GM23338 (cell line): ENCODE measurements around the gene PPP1R14B. TPM values are rescaled to one million over a fixed set of nuclear protein-coding genes. Genes with fewer than 3 reads are reported as not detected.

ENCODE experiments used
- ATAC-seq: fragments of 200-7000 bp; cut with Tn5 transposase; 3 replicates; pipeline ENCODE4 v1.9.1; 2020
- DNase-seq: peaks from one replicate; pipeline ENCODE4 v3.0.0-alpha.2; 2015; ENCODE audit warnings: low spot score
- H2AFZ ChIP-seq: fragments of 200-600 bp; sonication (generic); 2 replicates; pipeline ENCODE4 v1.8.0; 2016; ENCODE audit warnings: antibody characterized with exemption, mild to moderate bottlenecking, moderate library complexity
- H3F3A ChIP-seq: fragments of 200-600 bp; sonication (generic); replicated peaks from 2 replicates; pipeline ENCODE4 v1.8.0; 2017; ENCODE audit warnings: antibody characterized with exemption, mixed run types, low read depth
- H3K27ac ChIP-seq: fragments of 200-600 bp; sonication (generic); 2 replicates; pipeline ENCODE4 v1.6.1; 2016; ENCODE audit warnings: low read depth
- H3K27me3 ChIP-seq: fragments of 200-600 bp; sonication (generic); 2 replicates; pipeline ENCODE4 v1.8.0; 2016; ENCODE audit warnings: mild to moderate bottlenecking, mixed run types, moderate library complexity; ENCODE audit not compliant: insufficient read depth
- H3K36me3 ChIP-seq: fragments of 200-600 bp; sonication (generic); 2 replicates; pipeline ENCODE4 v1.8.0; 2016; ENCODE audit warnings: mild to moderate bottlenecking; ENCODE audit not compliant: insufficient read depth
- H3K4me1 ChIP-seq: fragments of 200-600 bp; sonication (generic); 2 replicates; pipeline ENCODE4 v1.8.0; 2016; ENCODE audit warnings: mild to moderate bottlenecking, moderate library complexity; ENCODE audit not compliant: insufficient read depth
- H3K4me2 ChIP-seq: fragments of 200-600 bp; sonication (generic); 2 replicates; pipeline ENCODE4 v1.7.1; 2017; ENCODE audit warnings: mixed run types
- H3K4me3 ChIP-seq: fragments of 200-600 bp; sonication (generic); 2 replicates; pipeline ENCODE4 v1.6.1; 2016; ENCODE audit warnings: mixed run types
- H3K79me2 ChIP-seq: fragments of 200-600 bp; sonication (generic); replicated peaks from 2 replicates; pipeline ENCODE4 v1.8.0; 2017; ENCODE audit warnings: mild to moderate bottlenecking; ENCODE audit not compliant: insufficient read depth
- H3K9me2 ChIP-seq: fragments of 200-600 bp; sonication (generic); 2 replicates; pipeline ENCODE4 v1.8.0; 2017; ENCODE audit not compliant: insufficient read depth
- H4K20me1 ChIP-seq: fragments of 200-600 bp; sonication (generic); replicated peaks from 2 replicates; pipeline ENCODE4 v1.8.0; 2017; ENCODE audit warnings: mild to moderate bottlenecking; ENCODE audit not compliant: insufficient read depth
- H3K27ac Mint-ChIP-seq: 2 replicates; pipeline ENCODE4 v1.8.0; 2020; ENCODE audit warnings: inconsistent platforms, mild to moderate bottlenecking, moderate library complexity, mixed read lengths
- H3K27me3 Mint-ChIP-seq: 3 replicates; pipeline ENCODE4 v1.8.0; 2022; ENCODE audit warnings: low read depth, mild to moderate bottlenecking, moderate library complexity, mixed read lengths, inconsistent platforms; ENCODE audit not compliant: insufficient read depth, poor library complexity
- H3K36me3 Mint-ChIP-seq: 3 replicates; pipeline ENCODE4 v1.8.0; 2021; ENCODE audit warnings: low read depth, mild to moderate bottlenecking, inconsistent platforms, moderate library complexity, mixed read lengths
- H3K4me1 Mint-ChIP-seq: 3 replicates; pipeline ENCODE4 v1.8.0; 2020; ENCODE audit warnings: mild to moderate bottlenecking, inconsistent platforms, mixed read lengths
- H3K4me3 Mint-ChIP-seq: 3 replicates; pipeline ENCODE4 v1.8.0; 2021; ENCODE audit warnings: moderate library complexity, mild to moderate bottlenecking, inconsistent platforms, mixed read lengths
- H3K9me3 Mint-ChIP-seq: 3 replicates; pipeline ENCODE4 v1.8.0; 2020; ENCODE audit warnings: moderate library complexity, mild to moderate bottlenecking, inconsistent platforms, mixed read lengths
- CREB1 ChIP-seq: fragments of 250-450 bp; sonication (Bioruptor Pico); IDR thresholded peaks from 2 replicates; pipeline ENCODE4 v1.5.0; 2020; ENCODE audit warnings: low read depth, mild to moderate bottlenecking, moderate library complexity
- EZH2 ChIP-seq: fragments of 200-600 bp; sonication (generic); IDR thresholded peaks from one replicate; pipeline ENCODE4 v1.8.0; 2017; ENCODE audit warnings: antibody characterized with exemption, mild to moderate bottlenecking, low read depth; ENCODE audit not compliant: unreplicated experiment
- EZH2phosphoT487 ChIP-seq: fragments of 200-600 bp; sonication (generic); IDR thresholded peaks from one replicate; pipeline ENCODE4 v1.8.1; 2018; ENCODE audit warnings: antibody characterized with exemption; ENCODE audit not compliant: unreplicated experiment
- JUNB ChIP-seq: IDR thresholded peaks from one replicate; pipeline ENCODE4 v1.6.1; 2016; ENCODE audit warnings: antibody characterized with exemption; ENCODE audit not compliant: unreplicated experiment
- NANOG ChIP-seq: IDR thresholded peaks from 2 replicates; pipeline ENCODE4 v1.6.1; 2016; ENCODE audit warnings: antibody characterized with exemption, borderline replicate concordance
- POLR2AphosphoS5 ChIP-seq: IDR thresholded peaks from 2 replicates; pipeline ENCODE4 v1.6.1; 2016; ENCODE audit warnings: antibody characterized with exemption, low read depth
- STAT1 ChIP-seq: IDR thresholded peaks from one replicate; pipeline ENCODE4 v1.6.1; 2016; ENCODE audit warnings: antibody characterized with exemption; ENCODE audit not compliant: unreplicated experiment
- ZNF114 ChIP-seq: fragments of 250-450 bp; sonication (Bioruptor Pico); IDR thresholded peaks from 2 replicates; pipeline ENCODE4 v1.5.0; 2020; ENCODE audit warnings: mild to moderate bottlenecking, moderate library complexity
- ZNF331 ChIP-seq: fragments of 250-450 bp; sonication (Bioruptor Pico); IDR thresholded peaks from 2 replicates; pipeline ENCODE4 v1.5.0; 2020; ENCODE audit warnings: low read depth, mild to moderate bottlenecking, moderate library complexity
- ZNF462 ChIP-seq: fragments of 250-450 bp; sonication (Bioruptor Pico); IDR thresholded peaks from 2 replicates; pipeline ENCODE4 v1.5.0; 2020; ENCODE audit warnings: mild to moderate bottlenecking, moderate library complexity
- polyA plus RNA-seq: library from polyadenylated mRNA; unstranded; fragments of >200 nt; fragmentation: Nextera tagmentation; extraction: Ambion mirVana; gene quantifications from 2 replicates; pipeline ENCODE4 v1.2.1, GENCODE V29; 2016
- total RNA-seq: library from RNA; depleted of rRNA; stranded (reverse); fragments of >200 nt; shearing (Covaris generic); gene quantifications from 2 replicates; pipeline ENCODE4 v1.2.3, GENCODE V29; 2014
- TF ChIP-seq, protein P1 (sequence below), 2 experiments: fragments of 200-600 bp in 1 of 2; sonication (generic) in 1 of 2; conservative IDR thresholded peaks; 2 replicates each; pipeline versions ENCODE4 v1.5.1 to v1.6.1; 2016 to 2017; ENCODE audit warnings: antibody characterized with exemption in 2 of 2, low read depth in 2 of 2, mild to moderate bottlenecking in 2 of 2, moderate library complexity in 1 of 2
- TF ChIP-seq, protein P2 (sequence below): IDR thresholded peaks from 2 replicates; pipeline ENCODE4 v1.6.1; 2016; ENCODE audit warnings: antibody characterized with exemption
- TF ChIP-seq, protein P3 (sequence below): IDR thresholded peaks from one replicate; pipeline ENCODE4 v1.6.1; 2018; ENCODE audit warnings: antibody characterized with exemption; ENCODE audit not compliant: unreplicated experiment

The PPP1R14B gene
- total and polyA plus RNA-seq, 2 experiments from 2014 or later = 250 to 315 TPM

DNA sequence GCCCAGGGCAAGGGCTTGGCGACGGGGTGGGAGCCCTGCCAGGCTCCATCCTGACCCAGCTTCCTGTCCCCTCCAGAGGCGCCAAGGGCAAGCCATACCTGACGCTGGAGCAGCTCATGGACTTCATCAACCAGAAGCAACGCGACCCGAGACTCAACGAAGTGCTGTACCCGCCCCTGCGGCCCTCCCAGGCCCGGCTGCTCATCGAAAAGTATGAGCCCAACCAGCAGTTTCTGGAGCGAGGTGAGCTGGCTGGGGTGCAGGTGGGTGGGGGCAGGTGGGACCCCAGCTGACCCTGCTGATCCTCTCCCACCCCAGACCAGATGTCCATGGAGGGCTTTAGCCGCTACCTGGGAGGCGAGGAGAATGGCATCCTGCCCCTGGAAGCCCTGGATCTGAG lies 9.6 kb upstream of the PPP1R14B start:
- Mint-ChIP-seq H3K4me3 (no peak overlapping the region), H3K27me3 (peaks cover 19% of the 10 kb centered on the region), H3K36me3 (peaks cover 48% of the 10 kb centered on the region), H3K9me3 (no peaks in the 10 kb centered on the region), H3K27ac (no peak overlapping the region), H3K4me1 (peaks cover 10% of the 10 kb centered on the region)
- Histone ChIP-seq H3K4me3 (no peak overlapping the region), H3K27ac (no peak overlapping the region), H4K20me1 (peaks cover 4% of the 10 kb centered on the region), H2AFZ (no peak overlapping the region), H3F3A (no peaks in the 10 kb centered on the region; the same call in 1 of the 2 replicates), H3K79me2 (peaks cover 19% of the 10 kb centered on the region), H3K9me2 (no peaks in the 10 kb centered on the region), H3K27me3 (no peaks in the 10 kb centered on the region), H3K36me3 (peaks cover 11% of the 10 kb centered on the region), H3K4me1 (no peaks in the 10 kb centered on the region), H3K4me2 (no peak overlapping the region)
- ATAC-seq (no peak), DNase-seq (no peak)
- TF ChIP-seq JUNB = no peak
- TF ChIP-seq EZH2 = no peak
- TF ChIP-seq ZNF114 = no peak
- no peak for TF ChIP-seq POLR2AphosphoS5
- TF ChIP-seq, protein P1, sequence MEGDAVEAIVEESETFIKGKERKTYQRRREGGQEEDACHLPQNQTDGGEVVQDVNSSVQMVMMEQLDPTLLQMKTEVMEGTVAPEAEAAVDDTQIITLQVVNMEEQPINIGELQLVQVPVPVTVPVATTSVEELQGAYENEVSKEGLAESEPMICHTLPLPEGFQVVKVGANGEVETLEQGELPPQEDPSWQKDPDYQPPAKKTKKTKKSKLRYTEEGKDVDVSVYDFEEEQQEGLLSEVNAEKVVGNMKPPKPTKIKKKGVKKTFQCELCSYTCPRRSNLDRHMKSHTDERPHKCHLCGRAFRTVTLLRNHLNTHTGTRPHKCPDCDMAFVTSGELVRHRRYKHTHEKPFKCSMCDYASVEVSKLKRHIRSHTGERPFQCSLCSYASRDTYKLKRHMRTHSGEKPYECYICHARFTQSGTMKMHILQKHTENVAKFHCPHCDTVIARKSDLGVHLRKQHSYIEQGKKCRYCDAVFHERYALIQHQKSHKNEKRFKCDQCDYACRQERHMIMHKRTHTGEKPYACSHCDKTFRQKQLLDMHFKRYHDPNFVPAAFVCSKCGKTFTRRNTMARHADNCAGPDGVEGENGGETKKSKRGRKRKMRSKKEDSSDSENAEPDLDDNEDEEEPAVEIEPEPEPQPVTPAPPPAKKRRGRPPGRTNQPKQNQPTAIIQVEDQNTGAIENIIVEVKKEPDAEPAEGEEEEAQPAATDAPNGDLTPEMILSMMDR (conservative IDR thresholded peaks at IDR 0.05; ENCODE audit: low read depth in 2 of 2) = no peak
- TF ChIP-seq ZNF462 (CRISPR knock-in tag) = no peak
- TF ChIP-seq, protein P2, sequence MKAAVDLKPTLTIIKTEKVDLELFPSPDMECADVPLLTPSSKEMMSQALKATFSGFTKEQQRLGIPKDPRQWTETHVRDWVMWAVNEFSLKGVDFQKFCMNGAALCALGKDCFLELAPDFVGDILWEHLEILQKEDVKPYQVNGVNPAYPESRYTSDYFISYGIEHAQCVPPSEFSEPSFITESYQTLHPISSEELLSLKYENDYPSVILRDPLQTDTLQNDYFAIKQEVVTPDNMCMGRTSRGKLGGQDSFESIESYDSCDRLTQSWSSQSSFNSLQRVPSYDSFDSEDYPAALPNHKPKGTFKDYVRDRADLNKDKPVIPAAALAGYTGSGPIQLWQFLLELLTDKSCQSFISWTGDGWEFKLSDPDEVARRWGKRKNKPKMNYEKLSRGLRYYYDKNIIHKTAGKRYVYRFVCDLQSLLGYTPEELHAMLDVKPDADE = no peak
- no peak for TF ChIP-seq ZNF331 (CRISPR knock-in tag)
- TF ChIP-seq STAT1 = no peak
- TF ChIP-seq EZH2phosphoT487 = no peak
- no peak for TF ChIP-seq CREB1 (CRISPR knock-in tag)
- TF ChIP-seq, protein P3, sequence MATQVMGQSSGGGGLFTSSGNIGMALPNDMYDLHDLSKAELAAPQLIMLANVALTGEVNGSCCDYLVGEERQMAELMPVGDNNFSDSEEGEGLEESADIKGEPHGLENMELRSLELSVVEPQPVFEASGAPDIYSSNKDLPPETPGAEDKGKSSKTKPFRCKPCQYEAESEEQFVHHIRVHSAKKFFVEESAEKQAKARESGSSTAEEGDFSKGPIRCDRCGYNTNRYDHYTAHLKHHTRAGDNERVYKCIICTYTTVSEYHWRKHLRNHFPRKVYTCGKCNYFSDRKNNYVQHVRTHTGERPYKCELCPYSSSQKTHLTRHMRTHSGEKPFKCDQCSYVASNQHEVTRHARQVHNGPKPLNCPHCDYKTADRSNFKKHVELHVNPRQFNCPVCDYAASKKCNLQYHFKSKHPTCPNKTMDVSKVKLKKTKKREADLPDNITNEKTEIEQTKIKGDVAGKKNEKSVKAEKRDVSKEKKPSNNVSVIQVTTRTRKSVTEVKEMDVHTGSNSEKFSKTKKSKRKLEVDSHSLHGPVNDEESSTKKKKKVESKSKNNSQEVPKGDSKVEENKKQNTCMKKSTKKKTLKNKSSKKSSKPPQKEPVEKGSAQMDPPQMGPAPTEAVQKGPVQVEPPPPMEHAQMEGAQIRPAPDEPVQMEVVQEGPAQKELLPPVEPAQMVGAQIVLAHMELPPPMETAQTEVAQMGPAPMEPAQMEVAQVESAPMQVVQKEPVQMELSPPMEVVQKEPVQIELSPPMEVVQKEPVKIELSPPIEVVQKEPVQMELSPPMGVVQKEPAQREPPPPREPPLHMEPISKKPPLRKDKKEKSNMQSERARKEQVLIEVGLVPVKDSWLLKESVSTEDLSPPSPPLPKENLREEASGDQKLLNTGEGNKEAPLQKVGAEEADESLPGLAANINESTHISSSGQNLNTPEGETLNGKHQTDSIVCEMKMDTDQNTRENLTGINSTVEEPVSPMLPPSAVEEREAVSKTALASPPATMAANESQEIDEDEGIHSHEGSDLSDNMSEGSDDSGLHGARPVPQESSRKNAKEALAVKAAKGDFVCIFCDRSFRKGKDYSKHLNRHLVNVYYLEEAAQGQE = no peak
- TF ChIP-seq NANOG = no peak
